NCI-H2227 treated with DMSO at 0.1 percent for 48 hours (cell line): ENCODE measurements around the gene PLGRKT.
"Not testable (repeated sequence)": the region's sequence is repeated elsewhere in the genome, so short reads cannot be mapped to it uniquely, and the experiment has no call there.

Experiments
- DNase-seq: peaks from one replicate; lab custom pipeline; 2025; lab: John Stamatoyannopoulos, UW

The PLGRKT gene, protein sequence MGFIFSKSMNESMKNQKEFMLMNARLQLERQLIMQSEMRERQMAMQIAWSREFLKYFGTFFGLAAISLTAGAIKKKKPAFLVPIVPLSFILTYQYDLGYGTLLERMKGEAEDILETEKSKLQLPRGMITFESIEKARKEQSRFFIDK

DNA sequence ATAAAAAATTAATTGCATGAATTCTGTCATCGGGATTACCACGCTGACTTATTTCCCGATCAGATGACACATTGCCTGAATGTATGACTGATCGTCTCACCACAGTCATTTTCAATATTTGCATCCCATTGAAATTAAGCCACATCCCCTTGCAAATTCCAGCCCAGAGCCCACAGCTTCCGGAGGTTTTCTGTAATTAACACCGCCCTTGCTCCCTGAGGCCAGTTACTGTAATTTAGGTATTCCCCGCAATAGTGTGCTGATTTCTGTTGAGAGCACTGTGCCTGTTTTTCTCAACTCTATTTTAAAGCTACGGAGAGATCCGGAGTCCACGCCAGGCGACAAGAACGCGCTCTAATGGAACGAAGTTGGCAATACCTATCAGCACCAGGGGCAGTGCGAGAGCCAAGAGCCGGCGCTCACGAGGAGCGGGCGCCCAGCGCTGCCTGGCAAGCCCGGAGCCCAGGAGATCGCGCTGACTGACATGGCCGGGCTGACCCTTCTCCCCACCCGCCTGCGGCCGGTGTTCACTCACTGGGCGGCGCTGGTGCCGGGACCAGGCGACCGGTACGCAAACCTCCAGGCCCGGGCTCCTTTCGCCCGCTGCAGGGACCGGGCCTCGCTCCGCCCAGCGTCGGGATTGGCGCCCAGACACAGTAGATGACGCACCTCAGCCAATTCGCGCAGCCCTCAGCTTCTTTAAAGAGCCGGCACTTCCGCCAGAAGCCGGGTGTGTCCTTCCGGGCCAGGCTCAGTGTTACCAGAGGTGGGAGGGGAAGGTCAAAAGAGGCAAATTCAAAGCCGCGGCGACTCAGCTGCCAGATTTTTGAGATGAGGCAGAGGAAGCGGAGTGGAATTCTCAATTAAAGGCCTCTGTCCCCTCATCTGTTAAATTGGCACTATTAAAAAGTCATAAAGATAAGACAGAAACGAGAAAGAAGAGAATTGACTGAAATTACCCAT is at the start of gene PLGRKT:
Gene PLGRKT (minus strand): TSS at position 672 of the 963 bp plus-strand sequence. CDS start 5,948 bp downstream, outside the sequence.
- peak; percentile 89 for DNase-seq

DNA sequence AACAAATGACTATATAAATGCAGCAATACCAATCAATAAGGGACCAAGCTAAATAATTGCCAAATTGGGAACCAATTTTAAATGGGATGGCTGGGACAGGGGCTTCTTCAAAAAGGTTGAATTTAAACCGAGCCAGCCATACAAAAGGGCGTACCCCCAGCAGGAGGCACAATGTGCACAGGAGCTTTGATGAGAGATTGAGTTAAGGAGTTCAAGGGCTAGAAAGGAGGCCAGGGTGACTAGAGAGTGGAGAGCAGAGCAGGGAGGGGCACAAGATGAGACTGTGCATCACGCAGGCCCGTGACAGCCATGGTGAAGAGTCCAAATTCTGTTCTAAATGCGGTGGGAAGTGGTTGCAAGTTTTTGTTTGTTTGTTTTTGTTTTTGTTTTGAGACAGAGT is 49.3 kb upstream of the PLGRKT start:
- no peak for DNase-seq

DNA sequence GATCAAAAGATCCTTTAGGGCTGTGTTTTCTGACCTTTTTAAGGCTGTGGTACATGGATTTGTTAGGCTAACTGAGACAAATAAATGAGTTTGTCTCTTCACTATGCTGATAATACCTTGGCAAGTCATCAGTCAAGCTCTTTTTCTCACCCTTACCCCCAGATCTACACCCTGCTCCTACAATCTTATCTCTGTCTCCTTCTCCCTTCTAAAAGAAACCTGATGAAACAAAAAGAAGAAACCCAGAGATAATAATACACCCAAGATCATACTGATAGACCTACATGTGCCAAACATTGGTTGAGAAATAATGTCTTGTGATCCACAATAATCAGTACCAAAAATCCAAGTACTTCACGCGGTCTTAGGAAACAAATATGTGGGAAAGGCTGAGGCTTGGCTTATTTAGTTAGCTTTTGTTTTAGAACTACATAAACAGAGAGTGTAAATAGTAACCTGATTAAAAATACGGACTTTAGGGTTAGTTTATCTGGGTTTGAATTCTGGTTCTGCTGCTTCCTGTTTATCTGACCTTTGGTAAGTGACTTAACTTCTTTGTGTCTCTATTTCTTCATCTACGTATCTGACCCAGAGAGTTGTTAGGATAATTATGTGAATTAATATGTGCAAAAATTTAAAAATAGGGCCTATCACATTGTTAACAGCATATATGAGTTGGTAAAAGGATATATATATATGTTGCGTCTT is 47.8 kb upstream of the PLGRKT start:
- no peak for DNase-seq

DNA sequence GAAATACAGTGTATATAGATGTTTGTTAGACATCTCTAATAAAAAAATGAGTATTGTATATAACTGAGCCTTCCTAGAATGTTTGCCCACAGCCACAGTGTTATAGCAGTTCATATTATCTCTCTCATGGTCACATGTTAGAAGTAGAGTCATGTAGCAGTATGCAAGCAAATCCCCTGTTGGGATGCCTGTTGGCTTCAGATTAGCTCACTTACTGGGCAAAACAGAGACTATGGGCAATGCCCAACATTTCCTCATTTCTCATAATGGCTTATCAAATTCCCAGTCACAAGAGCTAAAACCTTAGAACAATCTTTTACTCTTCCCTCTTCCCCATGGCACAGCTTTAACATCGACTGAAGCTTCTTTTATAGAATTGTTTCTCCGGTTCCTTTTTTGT is 45.6 kb upstream of the PLGRKT start:
- no peak for DNase-seq

DNA sequence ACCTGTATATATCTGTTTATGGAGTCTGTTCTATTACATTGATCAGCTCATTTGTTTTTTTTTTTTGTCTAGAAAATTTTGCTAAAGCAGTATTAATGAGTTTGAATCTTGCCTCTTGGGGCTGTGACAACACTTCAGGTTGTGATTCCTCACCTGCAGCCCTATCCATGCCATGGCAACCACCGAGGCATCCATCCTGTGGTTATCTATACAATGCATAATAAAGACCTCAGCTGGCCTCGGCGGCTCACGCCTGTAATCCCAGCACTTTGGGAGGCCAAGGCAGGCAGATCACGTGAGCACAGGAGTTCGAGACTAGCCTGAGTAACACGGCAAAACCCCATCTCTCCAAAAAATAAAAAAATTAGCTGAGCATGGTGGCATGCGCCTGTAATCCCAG is 44.5 kb upstream of the PLGRKT start:
- DNase-seq = no peak

DNA sequence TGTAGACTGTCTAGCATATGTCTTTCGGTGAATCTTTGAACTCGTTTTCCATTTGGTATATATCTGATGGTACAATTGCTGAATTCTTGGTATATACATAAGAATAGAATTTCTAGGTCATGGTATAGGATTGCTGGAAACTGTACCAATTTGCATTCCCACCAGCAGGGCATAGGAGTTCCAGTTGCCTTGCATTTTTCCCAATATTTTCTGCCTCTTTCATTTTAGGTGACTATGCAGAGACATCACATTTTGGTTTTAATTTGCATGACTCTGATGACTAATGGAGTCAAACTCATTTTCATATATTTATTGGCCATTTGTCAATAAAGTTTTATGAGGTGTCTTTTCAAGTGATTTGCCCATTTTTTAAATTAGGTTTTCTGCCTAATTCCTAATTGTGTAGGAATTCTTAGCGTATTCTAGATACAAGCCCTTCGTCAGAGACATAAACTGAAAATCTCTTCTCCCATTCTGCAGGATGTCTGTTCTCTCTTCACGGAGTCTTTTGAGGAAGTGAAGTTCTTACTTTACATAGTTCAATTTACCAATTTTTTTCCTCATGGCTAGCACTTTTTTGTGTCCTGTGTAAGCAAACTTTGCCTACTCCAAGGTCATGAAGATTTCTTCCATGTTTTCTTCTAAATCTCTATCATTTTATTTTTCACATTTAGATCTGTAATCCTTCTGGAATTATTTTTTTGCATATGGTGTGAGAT is 43.8 kb upstream of the PLGRKT start:
- DNase-seq = no peak

DNA sequence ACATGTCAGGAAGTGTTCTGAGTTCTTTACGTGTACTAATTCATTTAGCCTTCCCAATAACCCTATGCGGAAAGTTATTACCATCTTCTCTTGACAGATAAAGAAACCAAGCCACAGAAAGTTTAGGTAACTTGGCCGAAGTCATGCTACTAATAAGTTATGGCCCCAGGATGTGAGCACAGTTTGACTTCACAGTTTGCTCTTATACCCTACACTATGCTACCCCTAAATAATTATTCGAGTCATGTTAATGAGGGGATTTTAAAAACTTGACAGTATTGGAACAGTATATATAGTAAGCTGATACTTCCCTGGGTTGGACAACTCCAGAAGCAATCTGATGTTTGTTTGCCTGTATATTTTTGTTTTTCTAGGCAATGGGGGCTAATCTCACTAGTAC is 43.2 kb upstream of the PLGRKT start:
- no peak for DNase-seq

DNA sequence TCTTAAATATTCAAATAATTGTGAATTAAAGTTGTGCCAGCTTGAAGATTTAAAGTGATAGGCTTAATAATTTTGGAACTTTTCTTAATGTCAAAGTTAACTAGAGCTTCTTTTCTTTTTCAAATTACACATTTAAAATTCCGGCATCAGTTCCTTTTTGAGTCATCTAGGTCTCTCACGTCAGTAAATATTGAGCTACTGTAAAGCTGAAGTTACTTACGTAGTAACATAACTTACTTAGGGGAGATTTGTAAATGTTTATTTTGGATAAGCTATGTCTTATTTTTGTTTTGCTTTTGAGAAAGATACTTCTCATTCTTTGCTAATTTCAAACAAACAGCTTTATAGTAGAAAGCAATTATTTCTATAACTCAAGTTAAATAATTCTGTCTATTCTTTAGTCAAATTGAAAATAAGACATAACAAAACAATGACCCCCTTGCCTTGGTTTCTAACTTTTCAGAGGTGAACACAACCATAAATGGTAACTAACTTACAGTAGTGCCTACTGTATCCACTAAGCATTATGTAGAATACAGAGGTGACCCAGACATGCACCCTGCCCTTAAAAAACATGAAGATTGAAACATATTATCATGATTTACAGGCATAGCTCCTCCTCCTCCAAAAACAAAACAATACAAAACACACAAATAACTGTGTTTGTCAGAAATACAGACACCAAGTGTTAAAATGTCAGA is 42.4 kb upstream of the PLGRKT start:
- DNase-seq = no peak

DNA sequence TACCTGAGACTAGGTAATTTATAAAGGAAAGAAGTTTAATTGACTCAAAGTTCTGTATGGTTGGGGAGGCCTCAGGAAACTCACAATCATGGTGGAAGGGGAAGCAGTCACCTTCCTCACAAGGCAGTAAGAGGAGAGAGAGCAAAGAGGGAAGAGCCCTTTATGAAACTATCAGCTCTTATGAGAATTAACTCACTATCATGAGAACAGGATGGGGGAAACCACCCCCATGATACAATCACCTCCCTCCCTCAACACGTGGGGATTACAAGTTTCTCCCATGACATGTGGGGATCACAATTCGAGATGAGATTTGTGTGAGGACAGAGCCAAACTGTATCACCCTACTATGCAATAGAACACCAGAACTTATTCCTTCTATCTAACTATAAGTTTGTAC is 40.5 kb upstream of the PLGRKT start:
- DNase-seq = no peak

DNA sequence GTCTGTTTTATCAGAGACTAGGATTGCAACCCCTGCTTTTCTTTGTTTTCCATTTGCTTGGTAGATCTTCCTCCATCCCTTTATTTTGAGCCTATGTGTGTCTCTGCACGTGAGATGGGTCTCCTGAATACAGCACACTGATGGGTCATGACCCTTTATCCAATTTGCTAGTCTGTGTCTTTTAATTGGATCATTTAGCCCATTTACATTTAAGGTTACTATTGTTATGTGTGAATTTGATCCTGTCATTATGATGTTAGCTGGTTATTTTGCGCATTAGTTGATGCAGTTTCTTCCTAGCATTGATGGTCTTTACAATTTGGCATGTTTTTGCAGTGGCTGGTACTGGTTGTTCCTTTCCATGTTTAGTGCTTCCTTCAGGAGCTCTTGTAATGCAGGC is 37.9 kb upstream of the PLGRKT start:
- not testable (repeated sequence) for DNase-seq

DNA sequence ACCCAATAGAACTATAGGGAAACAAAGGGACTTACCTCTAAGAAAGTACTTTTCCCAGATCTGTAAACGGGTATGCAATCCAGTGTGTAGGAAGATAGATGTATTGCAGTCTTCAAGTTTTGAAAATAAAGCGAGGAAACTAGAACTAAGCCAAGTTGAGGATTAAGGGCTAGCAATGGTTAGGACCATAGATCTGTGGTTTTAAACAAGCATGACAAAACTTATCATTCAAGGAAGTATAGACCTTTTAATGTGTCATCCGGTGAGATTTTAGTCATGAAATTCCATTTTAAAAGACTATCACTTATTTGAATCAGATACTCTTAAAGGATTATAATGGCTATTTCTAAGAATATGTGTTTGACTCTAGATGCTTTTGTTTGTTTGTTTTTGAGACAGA is 33.1 kb upstream of the PLGRKT start:
- no peak for DNase-seq

DNA sequence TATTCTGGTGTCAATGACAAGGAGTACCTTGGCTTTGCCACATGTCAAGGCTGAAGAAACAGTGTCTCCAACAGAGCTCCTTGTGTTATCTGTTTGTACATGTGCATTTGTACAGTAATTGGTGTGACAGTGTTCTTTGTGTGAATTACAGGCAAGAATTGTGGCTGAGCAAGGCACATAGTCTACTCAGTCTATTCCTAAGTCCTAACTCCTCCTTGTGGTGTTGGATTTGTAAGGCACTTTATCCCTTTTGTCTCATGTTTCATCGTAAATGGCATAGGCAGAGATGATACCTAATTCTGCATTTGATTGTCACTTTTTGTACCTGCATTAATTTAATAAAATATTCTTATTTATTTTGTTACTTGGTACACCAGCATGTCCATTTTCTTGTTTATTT is 32.4 kb upstream of the PLGRKT start:
- DNase-seq = no peak

DNA sequence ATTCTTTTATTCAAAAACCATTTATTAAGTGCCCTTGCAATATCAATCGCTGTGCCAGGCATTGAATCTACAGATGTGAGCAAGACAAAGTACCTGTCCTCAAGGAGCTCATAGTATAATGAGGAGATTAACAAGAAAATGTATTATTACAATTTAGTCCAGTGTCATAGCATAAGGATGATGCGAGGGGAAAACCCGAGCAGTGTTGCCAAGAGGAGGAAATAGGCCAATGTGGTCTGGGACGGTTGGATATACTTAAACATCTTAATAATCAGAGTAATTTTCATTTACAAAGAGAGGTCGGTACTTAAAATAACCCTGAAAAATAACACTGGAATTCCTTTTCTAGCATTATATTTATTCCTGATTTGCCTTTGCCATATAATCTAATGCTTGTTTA is 31.1 kb upstream of the PLGRKT start:
- no peak for DNase-seq

DNA sequence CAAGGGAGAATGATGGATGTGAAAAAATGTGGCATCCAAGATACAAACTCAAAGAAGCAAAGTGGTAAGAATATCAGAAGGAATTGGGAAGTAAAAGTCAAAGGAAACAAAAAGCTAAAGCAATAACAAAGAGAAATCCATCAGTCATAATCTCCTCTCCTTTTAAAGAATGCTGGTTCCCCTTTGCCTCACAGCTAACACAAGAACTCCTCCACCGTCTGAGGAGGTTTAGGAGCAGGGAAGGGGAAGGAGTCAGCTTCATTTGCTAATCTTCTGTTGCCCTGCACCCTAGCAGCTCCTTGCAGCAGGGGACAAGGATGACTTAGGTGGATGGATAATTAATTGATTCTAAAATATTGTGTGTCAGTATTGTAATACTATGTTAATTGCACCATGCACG is 29.0 kb upstream of the PLGRKT start:
- DNase-seq = no peak

DNA sequence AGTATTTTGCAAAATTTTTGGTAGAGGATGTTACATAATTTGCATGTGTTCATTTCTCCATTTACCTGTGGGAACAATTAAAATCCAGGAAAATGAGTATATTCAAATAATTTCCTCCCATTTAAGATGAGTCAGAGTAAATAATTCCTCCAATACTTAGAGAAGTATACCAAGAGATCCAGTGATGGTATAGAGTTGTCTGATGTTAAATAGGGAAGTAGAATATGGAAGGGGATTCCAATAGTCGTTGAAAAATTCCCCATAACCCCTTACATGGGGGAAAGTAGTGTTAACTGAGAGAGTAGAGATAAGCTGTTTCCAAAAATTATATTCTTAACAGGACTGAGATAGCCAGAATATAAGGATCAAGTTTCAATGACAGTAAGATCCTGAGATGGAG is 28.3 kb upstream of the PLGRKT start:
- DNase-seq = no peak

DNA sequence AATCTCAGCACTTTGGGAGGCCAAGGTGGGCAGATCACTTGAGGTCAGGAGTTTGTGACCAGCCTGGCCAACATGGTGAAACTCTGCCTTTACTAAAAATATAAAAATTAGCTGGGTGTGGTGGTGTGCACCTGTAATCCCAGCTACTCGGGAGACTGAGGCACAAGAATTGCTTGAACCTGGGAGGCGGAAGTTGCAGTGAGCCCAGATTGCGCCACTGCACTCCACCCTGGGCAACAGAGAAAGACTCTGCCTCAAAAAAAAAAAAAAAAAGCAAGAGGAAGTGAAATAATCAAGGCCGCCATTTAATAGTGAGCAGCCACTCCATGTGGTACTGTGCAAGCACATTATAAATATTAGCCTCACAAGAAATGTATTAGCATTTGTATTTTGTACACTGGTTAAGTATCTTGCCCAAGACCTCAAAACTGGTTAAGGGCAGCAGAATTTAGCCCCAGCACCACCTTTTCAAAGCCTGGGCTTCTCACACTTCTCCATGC is 27.2 kb upstream of the PLGRKT start:
- DNase-seq = not testable (repeated sequence)

DNA sequence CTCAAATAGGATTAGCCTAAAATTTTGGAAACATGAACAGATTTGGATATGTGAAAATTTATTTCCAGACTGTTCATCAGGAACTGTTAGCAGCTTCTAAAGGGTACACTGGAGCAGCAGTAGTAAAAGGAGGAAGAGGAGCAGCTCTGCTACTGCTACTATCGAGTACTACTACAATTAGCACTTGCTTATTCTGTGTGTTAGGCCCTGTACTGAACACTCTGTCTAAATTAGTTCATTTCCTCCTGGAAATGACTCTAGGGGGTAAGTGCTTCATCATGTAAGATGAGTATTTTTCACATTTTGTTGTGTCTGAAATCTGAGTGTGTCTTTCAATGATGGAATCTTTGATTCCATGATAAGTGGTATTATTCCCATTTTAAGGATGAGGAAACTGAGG is 22.4 kb upstream of the PLGRKT start:
- DNase-seq = no peak

DNA sequence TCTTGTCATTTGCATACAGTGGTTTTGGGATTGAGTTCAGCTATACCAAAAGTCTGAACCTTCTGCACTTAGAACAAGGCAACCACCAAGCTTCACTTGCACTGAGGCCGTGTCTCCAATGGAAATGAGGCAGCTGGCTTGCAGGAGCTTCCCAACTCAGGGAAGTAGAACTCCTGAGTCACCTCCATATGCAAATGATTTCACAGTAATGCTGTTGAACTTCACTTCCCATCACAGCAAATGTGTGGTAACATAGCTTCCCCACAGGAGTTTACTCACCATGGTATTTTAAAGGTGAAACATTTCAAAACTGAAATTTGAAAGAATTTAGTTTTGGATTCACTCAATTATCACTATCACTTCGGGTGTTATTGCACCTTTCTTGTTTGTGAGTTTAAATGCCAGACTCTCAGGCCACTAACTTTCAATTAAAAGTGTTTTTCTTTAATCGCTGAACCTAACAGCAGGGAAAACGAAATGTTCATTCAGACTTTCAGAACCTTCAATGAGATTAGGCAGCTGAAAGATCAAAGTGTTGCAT is 21.6 kb upstream of the PLGRKT start:
- DNase-seq = no peak

DNA sequence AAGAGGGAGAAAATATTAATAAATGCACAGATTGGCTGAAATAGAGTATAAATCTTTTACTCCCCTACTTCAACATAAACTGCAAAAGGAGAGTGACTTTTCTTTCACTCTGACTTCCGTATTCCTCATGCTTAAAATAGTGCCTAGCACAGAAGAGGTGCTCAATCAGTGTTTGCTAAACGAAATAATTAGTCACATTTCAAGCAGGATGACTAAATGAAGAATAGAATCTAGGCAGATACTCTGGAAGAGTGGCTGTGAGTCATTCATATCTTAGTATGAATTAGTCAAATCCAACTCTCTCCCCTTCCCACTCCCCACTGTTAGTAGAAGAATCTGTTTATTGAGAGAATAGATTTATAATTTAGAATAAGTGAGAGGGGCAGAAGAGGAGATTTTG is 17.5 kb upstream of the PLGRKT start:
- DNase-seq = no peak

DNA sequence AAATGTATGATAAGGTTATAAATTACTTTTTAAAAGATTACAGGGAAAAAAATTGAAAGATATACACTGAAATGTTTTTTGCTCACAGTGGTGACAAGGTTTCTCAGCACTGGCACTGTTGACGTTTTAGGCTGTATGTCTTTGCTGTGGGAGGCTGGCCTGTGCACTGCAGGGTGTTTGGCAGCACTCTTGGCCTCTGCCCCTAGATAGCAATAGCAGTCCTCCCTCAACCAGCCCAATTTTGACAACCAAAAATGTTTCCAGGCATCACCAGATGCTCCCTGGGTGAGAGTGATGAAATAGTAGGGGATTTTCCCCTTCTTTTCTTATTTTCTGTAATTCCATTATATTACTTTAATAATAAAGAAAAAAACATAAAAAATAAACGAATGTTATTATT is 15.9 kb upstream of the PLGRKT start:
- no peak for DNase-seq

DNA sequence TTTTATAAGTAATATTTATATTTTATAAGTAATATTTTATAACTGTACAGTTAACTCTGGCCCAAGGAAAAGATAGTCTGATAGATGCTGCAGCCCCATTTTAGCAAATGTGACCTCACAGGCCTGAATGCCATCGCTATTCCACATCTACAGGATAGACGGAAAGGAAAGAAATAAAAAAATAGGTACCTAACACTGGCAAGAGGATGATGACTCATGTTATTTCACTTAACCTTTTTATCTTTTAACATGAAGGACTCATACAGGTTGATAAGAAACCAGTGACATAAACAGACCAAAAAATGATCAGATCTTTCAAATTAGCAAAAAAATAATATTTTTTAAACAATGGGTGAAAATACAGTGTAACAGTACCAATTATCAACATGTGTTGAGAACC is 15.3 kb upstream of the PLGRKT start:
- no peak for DNase-seq
